Activated T-cell treated with anti-CD3 and anti-CD28 coated beads for 48 hours (primary cell): ENCODE data around the gene ANO3.

Experiments
- DNase-seq: peaks from one replicate; pipeline ENCODE4 v3.0.0-alpha.2; 2020; ENCODE audit warnings: low read depth

Gene ANO3

GRCh38 chr11:26359055-26359454 lies 27.1 kb downstream of the ANO3 start:
- DNase-seq: no peak

- DNase-seq: no peak
Observed at GRCh38 chr11:26365284-26365683, 33.4 kb downstream of the ANO3 start.

- no peak for DNase-seq
Observed at GRCh38 chr11:26377619-26378018, 45.7 kb downstream of the ANO3 start.

- no peak for DNase-seq
Observed at GRCh38 chr11:26399336-26399735, 67.4 kb downstream of the ANO3 start.

- no peak for DNase-seq
Observed at GRCh38 chr11:26410706-26411366, 78.9 kb downstream of the ANO3 start.

- DNase-seq: no peak
Observed at GRCh38 chr11:26412955-26413354, 81.0 kb downstream of the ANO3 start.

- no peak for DNase-seq
Observed at GRCh38 chr11:26418386-26418912, 86.5 kb downstream of the ANO3 start.

- DNase-seq: no peak
Observed at GRCh38 chr11:26420331-26420730, 88.4 kb downstream of the ANO3 start.

- no peak for DNase-seq
Observed at GRCh38 chr11:26424255-26424654, 92.3 kb downstream of the ANO3 start.

- no peak for DNase-seq
Observed at GRCh38 chr11:26439854-26440253, 107.9 kb downstream of the ANO3 start.

GRCh38 chr11:26442131-26442530 lies 110.2 kb downstream of the ANO3 start:
- DNase-seq: no peak

GRCh38 chr11:26443617-26444016 lies 111.7 kb downstream of the ANO3 start:
- DNase-seq: no peak

- DNase-seq: no peak
Observed at GRCh38 chr11:26457636-26458035, 125.7 kb downstream of the ANO3 start.

- DNase-seq: no peak
Observed at GRCh38 chr11:26465274-26465673, 133.3 kb downstream of the ANO3 start.

- DNase-seq: no peak
Observed at GRCh38 chr11:26467506-26467905, 135.6 kb downstream of the ANO3 start.

GRCh38 chr11:26470992-26471391 lies 139.1 kb downstream of the ANO3 start:
- DNase-seq: no peak

GRCh38 chr11:26473216-26474194 lies 141.6 kb downstream of the ANO3 start:
- DNase-seq: no peak

GRCh38 chr11:26474401-26474800 lies 142.5 kb downstream of the ANO3 start:
- DNase-seq: no peak

- no peak for DNase-seq
Observed at GRCh38 chr11:26477396-26477795, 145.5 kb downstream of the ANO3 start.

GRCh38 chr11:26478710-26479109 lies 146.8 kb downstream of the ANO3 start:
- DNase-seq: no peak

GRCh38 chr11:26480041-26480440 lies 148.1 kb downstream of the ANO3 start:
- DNase-seq: no peak

GRCh38 chr11:26483108-26483507 lies 151.2 kb downstream of the ANO3 start:
- no peak for DNase-seq

- no peak for DNase-seq
Observed at GRCh38 chr11:26490546-26490945, 158.6 kb downstream of the ANO3 start.
